ENCODE data around the gene PDE6B.

- TF ChIP-seq POLR2AphosphoS5 (IDR thresholded peaks at IDR 0.05) (no peak), CTCF (IDR thresholded peaks at IDR 0.05) (no peak), EP300 (IDR thresholded peaks at IDR 0.05; ENCODE audit: low read depth) (no peak), POLR2A (IDR thresholded peaks at IDR 0.05) (no peak)
Observed at GRCh38 chr4:707929-708630, 82.7 kb downstream of the PDE6B start.
